Measurements from ENCODE around the gene KMT2D.

The KMT2D gene

DNA sequence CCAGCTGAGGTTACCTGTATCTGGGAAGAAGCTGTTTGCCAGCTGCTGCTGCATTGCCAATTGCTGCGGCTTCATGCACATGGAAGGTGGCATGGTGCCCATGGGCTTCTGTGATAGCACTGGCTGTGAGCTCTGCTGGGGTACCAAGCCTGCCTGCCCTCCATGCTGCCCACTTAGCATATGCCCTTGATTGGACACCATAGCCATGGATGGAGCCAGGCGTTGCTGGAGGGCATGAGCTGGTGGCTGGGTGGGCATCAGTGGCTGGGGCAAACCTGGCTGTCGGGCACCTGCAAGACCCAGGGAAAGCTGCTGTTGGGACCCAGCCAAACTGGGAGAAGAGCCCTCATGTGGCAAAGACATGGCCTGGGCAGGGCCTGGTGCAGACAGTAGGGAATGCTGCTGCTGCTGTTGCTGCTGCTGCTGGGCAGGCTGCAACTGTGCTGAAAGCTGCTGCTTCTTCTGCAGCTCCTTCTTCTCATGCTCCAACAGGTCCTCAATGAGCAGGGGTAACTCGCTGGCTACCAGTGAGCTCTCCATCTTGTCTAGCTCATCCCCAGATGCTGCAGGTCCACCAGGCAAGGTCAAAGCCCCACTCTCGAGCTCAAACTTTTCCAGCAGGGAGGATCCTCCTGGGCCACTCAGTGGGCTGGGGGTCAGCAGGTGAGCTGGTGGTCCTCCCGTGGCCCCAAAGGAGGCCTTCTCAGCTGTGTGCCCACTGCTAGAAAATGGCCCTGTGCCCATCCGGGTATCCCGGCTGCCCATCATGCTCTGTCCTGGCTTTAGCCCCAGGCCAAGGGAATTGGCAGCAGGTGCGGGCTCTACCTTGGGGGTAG is 23.3 kb downstream of the KMT2D start:
- no peak for DNase-seq (ENCODE audit: low read depth, low spot score)

DNA sequence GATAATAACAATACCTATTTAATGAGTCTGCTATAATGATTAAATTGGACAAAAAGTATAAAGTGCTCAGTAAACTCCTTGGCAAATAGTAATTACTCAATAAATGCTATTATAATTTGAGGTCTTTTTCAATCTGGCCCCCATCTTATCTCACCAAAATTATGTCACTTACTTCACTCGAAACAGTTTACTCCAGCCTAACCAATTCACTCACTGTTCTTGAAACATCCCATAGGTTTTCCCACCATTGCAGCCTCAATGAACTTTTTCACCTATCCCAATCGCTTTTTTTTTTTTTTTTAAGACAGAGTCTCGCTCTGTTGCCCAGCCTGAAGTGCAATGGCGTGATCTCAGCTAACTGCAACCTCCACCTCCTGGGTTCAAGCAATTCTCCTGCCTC is 24.6 kb downstream of the KMT2D start:
- no peak for DNase-seq (ENCODE audit: low read depth, low spot score)

DNA sequence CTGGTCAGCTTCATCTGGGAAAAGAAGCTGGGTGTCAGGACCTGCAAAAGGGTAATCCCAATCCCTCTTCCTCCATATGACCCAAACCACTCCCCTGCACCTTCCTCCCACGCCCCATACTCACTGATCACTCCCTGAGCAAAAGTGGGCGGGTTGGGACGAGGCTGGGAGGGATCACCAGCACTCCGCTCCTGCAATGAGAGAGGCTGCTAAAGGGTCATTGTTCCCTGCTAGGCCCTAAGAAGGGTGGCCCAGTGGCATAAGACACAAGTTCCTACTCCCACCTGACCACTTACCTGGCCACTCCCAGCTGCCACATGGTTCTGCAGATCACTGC is 26.3 kb downstream of the KMT2D start:
- DNase-seq (ENCODE audit: low read depth, low spot score), result no peak

DNA sequence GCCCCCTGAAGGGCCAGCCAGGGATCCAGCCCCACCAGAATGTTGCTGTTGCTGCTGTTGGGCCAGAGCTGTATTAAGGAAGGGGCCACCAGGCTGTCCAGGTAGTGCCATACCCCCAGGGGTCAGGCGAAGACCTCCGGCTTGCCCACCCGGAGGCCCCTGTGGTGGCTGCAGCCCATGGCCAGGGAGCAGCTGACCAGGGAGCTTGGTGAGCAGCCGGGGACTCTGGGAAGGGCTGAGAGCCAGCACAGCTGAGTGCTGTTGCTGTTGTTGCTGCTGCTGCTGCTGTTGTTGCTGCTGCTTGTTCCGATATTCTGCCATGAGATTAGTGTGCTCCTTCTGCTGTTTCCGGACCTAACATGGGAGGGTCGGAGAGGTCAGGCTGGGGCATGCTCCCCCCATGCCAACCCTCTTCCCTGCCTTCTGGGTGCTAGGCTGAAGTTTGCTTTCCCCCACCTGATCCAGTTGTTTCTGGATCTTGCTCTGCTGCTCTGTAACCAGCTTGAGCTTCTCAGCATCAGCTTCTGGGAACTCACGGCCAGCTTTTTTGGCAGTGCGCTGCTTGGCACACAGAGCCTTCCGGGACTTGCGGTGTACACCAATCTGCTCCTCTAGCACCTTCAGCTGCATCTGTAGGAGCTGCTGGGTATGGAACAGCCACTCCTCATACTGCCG is 26.8 kb downstream of the KMT2D start:
- no peak for DNase-seq (ENCODE audit: low read depth, low spot score)

GRCh38 chr12:49032679-49033447 is 27.7 kb downstream of the KMT2D start:
- DNase-seq (ENCODE audit: low read depth, low spot score), result no peak

- no peak for DNase-seq (ENCODE audit: low read depth, low spot score)
Measured at GRCh38 chr12:49032276-49032675, 28.3 kb downstream of the KMT2D start.

- no peak for DNase-seq (ENCODE audit: low read depth, low spot score)
Measured at GRCh38 chr12:49031573-49032161, 28.9 kb downstream of the KMT2D start.

- DNase-seq (ENCODE audit: low read depth, low spot score), result no peak
Measured at GRCh38 chr12:49030714-49031572, 29.7 kb downstream of the KMT2D start.

DNA sequence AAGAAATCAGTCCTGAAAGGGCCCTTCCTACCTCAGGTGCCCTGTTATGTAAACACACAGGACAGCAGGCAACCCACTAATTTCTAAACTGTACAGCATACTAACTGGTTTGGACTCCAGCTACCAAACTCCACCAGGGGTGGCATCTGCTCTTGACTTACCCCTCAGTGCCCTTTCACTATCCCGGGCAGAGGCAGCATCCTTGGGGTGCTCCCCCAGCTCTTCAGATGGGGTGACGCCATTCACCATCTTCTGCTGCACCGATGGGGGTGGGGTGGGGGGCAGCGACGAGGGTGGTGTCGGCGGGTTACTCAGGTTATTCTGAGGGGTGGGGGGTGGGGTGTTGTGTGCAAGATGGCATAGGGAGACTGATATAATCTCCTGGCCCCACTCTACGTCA is 30.5 kb downstream of the KMT2D start:
- DNase-seq (ENCODE audit: low read depth, low spot score), result no peak

- no peak for DNase-seq (ENCODE audit: low read depth, low spot score)
Measured at GRCh38 chr12:49028666-49029275, 31.8 kb downstream of the KMT2D start.

GRCh38 chr12:49027846-49028555 is 32.6 kb downstream of the KMT2D start:
- no peak for DNase-seq (ENCODE audit: low read depth, low spot score)

DNA sequence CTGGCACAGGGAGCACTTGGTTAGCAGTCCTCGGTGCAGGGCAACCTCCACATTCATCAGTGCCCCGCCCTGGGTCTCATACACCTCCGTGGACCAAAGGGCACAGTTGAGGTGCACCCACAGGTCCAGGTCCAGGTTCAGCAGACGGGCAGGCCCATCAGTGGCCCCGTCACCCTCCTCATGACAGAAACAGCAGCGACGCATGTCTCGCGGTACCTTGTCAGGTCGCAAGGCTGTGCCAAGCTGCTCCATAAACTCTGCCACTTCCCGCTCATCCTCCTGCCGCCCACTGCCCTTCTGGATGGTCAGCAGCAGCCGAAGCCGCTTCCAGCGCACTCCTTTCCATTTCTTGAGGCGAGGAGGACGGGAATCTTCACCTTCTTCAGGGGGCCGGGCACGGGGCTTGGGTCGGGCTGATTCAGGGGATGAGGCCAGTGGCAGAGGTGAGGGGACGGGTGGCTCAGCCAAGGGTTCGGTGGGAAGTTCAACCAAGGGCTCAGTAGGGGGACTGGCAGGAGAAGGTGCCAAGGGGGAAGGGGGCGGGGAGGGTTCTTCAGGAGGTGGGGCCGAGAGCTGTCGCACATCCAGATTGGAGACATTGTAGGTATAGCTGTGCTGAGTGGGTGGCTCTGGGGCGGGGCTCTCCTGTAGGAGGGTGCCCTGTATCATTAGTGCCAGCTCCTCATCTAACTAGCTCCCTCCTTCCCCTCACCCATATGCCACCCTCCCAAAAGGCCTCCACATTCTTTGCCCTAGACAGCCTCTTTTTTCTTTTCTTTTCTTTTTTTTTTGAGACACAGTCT is 33.7 kb downstream of the KMT2D start:
- DNase-seq (ENCODE audit: low read depth, low spot score), result no peak

DNA sequence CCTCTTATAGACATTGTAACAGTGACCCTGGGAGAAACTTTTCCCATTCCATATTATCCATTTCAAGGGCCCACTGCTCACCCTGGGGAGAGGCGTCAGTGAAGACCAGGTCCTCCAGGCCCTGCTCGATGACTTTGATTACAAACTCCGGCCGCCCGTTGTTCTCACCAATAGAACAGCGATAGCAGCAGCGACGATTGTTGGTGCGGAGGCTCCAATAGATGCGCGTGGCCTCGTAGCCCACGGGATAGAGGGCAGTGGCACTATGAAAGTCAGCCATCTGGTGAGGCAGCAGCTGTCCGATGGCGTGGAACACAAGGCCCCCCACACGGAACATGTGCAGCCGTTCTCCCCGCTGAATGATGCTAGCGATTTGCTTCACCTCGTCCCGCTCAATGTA is 34.5 kb downstream of the KMT2D start:
- no peak for DNase-seq (ENCODE audit: low read depth, low spot score)

GRCh38 chr12:49025463-49025862 is 35.1 kb downstream of the KMT2D start:
- no peak for DNase-seq (ENCODE audit: low read depth, low spot score)

DNA sequence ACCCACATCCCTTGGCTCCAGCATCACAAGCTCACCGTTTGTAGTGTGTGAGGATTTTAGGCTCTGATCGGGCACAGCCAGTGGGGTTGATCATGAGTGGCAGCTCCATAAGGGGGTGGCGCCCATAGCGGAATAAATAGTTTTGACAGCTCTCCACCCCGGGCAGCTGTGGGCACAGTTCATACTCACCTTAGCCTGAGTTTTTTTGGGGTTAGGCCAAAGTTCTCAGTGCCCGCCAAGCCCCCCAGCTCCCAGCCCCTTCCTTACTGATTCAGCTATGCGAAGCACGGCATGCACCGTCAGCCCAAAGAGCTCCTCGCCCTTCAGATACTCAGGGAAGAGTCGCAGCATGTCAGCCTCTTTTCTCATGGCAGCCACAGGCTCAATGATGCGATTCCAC is 36.1 kb downstream of the KMT2D start:
- DNase-seq (ENCODE audit: low read depth, low spot score), result no peak

DNA sequence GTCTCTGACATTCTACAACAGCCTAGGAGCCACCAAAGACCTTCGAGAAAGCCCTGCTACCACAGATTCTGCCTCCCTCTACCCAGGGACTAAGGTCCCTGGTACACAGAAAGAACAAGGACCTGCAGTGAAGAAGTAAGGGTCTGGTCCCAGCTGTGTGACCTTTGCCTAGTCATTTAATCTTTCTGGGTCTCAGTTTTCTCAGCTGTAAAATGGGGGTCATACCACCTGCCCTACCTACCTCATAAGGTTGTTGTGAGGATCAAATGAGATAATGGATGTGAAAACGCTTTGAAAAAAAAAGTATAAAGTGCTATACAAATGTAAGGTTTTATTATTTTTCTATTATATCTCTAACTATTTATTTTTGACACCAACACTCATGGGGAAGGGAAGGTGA is 36.8 kb downstream of the KMT2D start:
- DNase-seq (ENCODE audit: low read depth, low spot score), result no peak

DNA sequence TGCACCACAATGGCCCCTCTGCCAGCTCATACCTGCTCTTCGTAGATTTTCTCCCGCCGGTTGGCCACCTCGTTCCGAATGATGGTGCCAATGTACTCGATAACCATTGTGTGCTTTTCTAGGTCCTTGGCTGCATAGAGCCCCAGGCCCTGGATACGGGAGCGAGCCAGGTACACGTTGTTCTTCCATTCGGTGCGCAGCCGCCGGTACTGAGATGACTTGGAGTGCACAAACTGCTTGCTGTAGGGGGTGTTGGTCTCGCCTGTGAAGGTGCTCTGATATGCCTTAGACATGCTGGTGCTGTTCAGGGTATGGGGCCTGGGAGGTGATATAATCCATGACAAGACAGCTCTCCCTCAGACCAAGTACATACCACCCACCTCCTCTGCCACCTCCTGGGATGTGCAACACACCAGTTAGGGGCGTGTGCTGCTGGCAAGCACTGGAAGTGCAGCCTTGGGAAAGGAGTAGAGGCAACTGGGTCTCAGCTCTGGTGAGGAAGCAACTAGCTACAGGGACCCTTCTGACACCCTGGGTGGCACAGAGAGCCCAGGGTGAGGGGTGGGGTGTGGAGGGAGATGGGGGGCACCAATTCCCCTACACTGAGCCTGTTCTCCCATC is 37.9 kb downstream of the KMT2D start:
- DNase-seq (ENCODE audit: low read depth, low spot score), result no peak

GRCh38 chr12:49021292-49021915 is 39.2 kb downstream of the KMT2D start:
- DNase-seq (ENCODE audit: low read depth, low spot score), result no peak
